Hematopoietic multipotent progenitor cell (in vitro differentiated cells): ENCODE results near the gene ZNF66. TPM values are rescaled to one million over a fixed set of nuclear protein-coding genes. Genes with fewer than 3 reads are reported as not detected.
"Not testable (repeated sequence)": the region's sequence is repeated elsewhere in the genome, so short reads cannot be mapped to it uniquely, and the experiment has no call there.

ENCODE experiments used
- DNase-seq, 3 donors: peaks; one replicate each; pipeline ENCODE4 v3.0.0-alpha.2; 2011 to 2015; ENCODE audit warnings: low read depth in 2 of 3, low spot score in 2 of 3
- total RNA-seq: library from RNA; depleted of rRNA; stranded (reverse); fragments of >200 nt; gene quantifications from one replicate; pipeline ENCODE4 v1.2.3, GENCODE V29; 2012

The ZNF66 gene
- total RNA-seq, result 10.5 TPM

GRCh38 chr19:20776083-20777076 lies at the start of gene ZNF66:
Gene ZNF66 (plus strand): TSS chr19:20776304. CDS start chr19:20776448, 144 bp downstream.
- peak; percentile 71 to 99 (median 96) for DNase-seq

- not testable (repeated sequence) for DNase-seq
Observed at GRCh38 chr19:20750169-20750568, 25.9 kb upstream of the ZNF66 start.

GRCh38 chr19:20752291-20752690 lies 23.8 kb upstream of the ZNF66 start:
- DNase-seq, result not testable (repeated sequence)

GRCh38 chr19:20769225-20769736 lies 6.8 kb upstream of the ZNF66 start:
- DNase-seq, result not testable (repeated sequence)

- DNase-seq, result no peak
Observed at GRCh38 chr19:20787786-20788185, 11.7 kb downstream of the ZNF66 start.

GRCh38 chr19:20791806-20792205 lies 15.7 kb downstream of the ZNF66 start:
- no peak for DNase-seq

GRCh38 chr19:20806311-20807262 lies 30.5 kb downstream of the ZNF66 start:
- DNase-seq, result not testable (repeated sequence)

- no peak for DNase-seq
Observed at GRCh38 chr19:20840371-20840770, 64.3 kb downstream of the ZNF66 start.

Other genes starting within 250 kb of the ZNF66 start
- 11.8 TPM for gene ZNF737, start 210.5 kb upstream of the ZNF66 start, total RNA-seq
- gene ZNF626, start 114.7 kb upstream of the ZNF66 start, total RNA-seq, result 3.8 TPM
- 10.0 TPM for gene ZNF85, start 146.9 kb downstream of the ZNF66 start, total RNA-seq
- gene ZNF430, start 244.4 kb downstream of the ZNF66 start, total RNA-seq, result 10.2 TPM